Measurements from ENCODE around the gene BCAS3. TPM values are rescaled to one million over a fixed set of nuclear protein-coding genes. Genes with fewer than 3 reads are reported as not detected.
"Not testable (repeated sequence)": the region's sequence is repeated elsewhere in the genome, so short reads cannot be mapped to it uniquely, and the experiment has no call there.

Gene BCAS3
- total RNA-seq, 3 donors from 2014 or later = 21.6 to 33.4 (median 32.1) TPM

- TF ChIP-seq CTCF (IDR thresholded peaks at IDR 0.05) = no peak
- no peaks in the 10 kb centered on the region for H3K4me1 ChIP-seq (ENCODE audit: low read depth)
- DNase-seq (no peak), ATAC-seq (no peak)
- no peaks in the 10 kb centered on the region for H3K9me3 ChIP-seq
- H3K36me3 ChIP-seq (ENCODE audit: low read depth) = no peaks in the 10 kb centered on the region
- no peak overlapping the region for H3K4me3 ChIP-seq
- intact Hi-C loops (cut with DNase I, micrococcal nuclease) = no loop called here
Observed at GRCh38 chr17:61423967-61424649, 746.5 kb downstream of the BCAS3 start.

- peak; percentile 57 for ATAC-seq
- peak in 2 of 3 donors; percentile 51 to 57 for DNase-seq
- intact Hi-C loops (cut with DNase I, micrococcal nuclease) = loop anchor here in 1 of 2 donors (5.0 kb wide), 1 partner anchor 131 kb away; no protein-coding TSS in a partner anchor
- no peaks in the 10 kb centered on the region for H3K9me3 ChIP-seq
- H3K36me3 ChIP-seq (ENCODE audit: low read depth) = no peaks in the 10 kb centered on the region
- H3K4me3 ChIP-seq = no peak overlapping the region
- no peaks in the 10 kb centered on the region for H3K4me1 ChIP-seq (ENCODE audit: low read depth)
- TF ChIP-seq CTCF (IDR thresholded peaks at IDR 0.05) = no peak
Observed at GRCh38 chr17:61425682-61426481, 748.2 kb downstream of the BCAS3 start.

GRCh38 chr17:61426482-61427304, 749.0 kb downstream of the BCAS3 start:
- intact Hi-C loops (cut with DNase I, micrococcal nuclease) = loop anchor here in 1 of 2 donors (5.0 kb wide), 1 partner anchor 131 kb away; no protein-coding TSS in a partner anchor
- no peak for ATAC-seq
- TF ChIP-seq CTCF (IDR thresholded peaks at IDR 0.05) = no peak

GRCh38 chr17:61427567-61427966, 749.9 kb downstream of the BCAS3 start:
- DNase-seq (no peak), ATAC-seq (no peak)
- Histone ChIP-seq H3K4me1 (ENCODE audit: low read depth) (no peaks in the 10 kb centered on the region), H3K9me3 (no peaks in the 10 kb centered on the region), H3K36me3 (ENCODE audit: low read depth) (no peaks in the 10 kb centered on the region), H3K4me3 (no peak overlapping the region)
- TF ChIP-seq CTCF (IDR thresholded peaks at IDR 0.05) = no peak
- intact Hi-C loops (cut with DNase I, micrococcal nuclease) = loop anchor here in 1 of 2 donors (5.0 kb wide), 1 partner anchor 130 kb away; no protein-coding TSS in a partner anchor

More at GRCh38 chr17:61426482-61427304, 749.0 kb downstream of the BCAS3 start:
- H3K36me3 ChIP-seq (ENCODE audit: low read depth) = no peaks in the 10 kb centered on the region
- no peak overlapping the region for H3K4me3 ChIP-seq
- no peak for DNase-seq
- no peaks in the 10 kb centered on the region for H3K4me1 ChIP-seq (ENCODE audit: low read depth)
- no peaks in the 10 kb centered on the region for H3K9me3 ChIP-seq

- ATAC-seq (no peak), DNase-seq (no peak)
- H3K4me3 ChIP-seq = no peak overlapping the region
- H3K9me3 ChIP-seq = no peaks in the 10 kb centered on the region
- TF ChIP-seq CTCF (IDR thresholded peaks at IDR 0.05) = no peak
- H3K36me3 ChIP-seq (ENCODE audit: low read depth) = no peaks in the 10 kb centered on the region
- intact Hi-C loops (cut with DNase I, micrococcal nuclease) = loop anchor here in 1 of 2 donors (5.0 kb wide), 1 partner anchor 128 kb away; no protein-coding TSS in a partner anchor
- H3K4me1 ChIP-seq (ENCODE audit: low read depth) = no peaks in the 10 kb centered on the region
Observed at GRCh38 chr17:61429274-61429673, 751.6 kb downstream of the BCAS3 start.

- H3K4me1 ChIP-seq (ENCODE audit: low read depth); H3K36me3 ChIP-seq (ENCODE audit: low read depth); H3K4me3 ChIP-seq; H3K9me3 ChIP-seq; DNase-seq; ATAC-seq: not testable (repeated sequence)
- intact Hi-C loops (cut with DNase I, micrococcal nuclease) = loop anchor here in 1 of 2 donors (5.0 kb wide), 1 partner anchor 127 kb away; no protein-coding TSS in a partner anchor
Observed at GRCh38 chr17:61429831-61430230, 752.2 kb downstream of the BCAS3 start.

All from mucosa of descending colon (tissue), 3 donors.